Neuronal stem cell (in vitro differentiated cells): Measurements from ENCODE around the gene TOE1.

ENCODE experiments used
- DNase-seq: peaks from one replicate; pipeline ENCODE4 v3.0.0-alpha.2; 2013; ENCODE audit warnings: low spot score
- H2AFZ ChIP-seq: one replicate; pipeline ENCODE4 v1.6.1; 2013; ENCODE audit warnings: mild to moderate bottlenecking, low read length, inconsistent platforms
- H2AK5ac ChIP-seq: 2 replicates; pipeline ENCODE4 v1.6.1; 2013; ENCODE audit warnings: low read depth, mild to moderate bottlenecking, inconsistent platforms, low read length, moderate library complexity, mixed read lengths
- H2BK120ac ChIP-seq: 2 replicates; pipeline ENCODE4 v1.6.1; 2013; ENCODE audit warnings: low read depth, mild to moderate bottlenecking, inconsistent platforms, low read length, moderate library complexity, mixed read lengths
- H2BK12ac ChIP-seq: one replicate; pipeline ENCODE4 v1.6.1; 2013; ENCODE audit warnings: low read length, inconsistent platforms
- H2BK15ac ChIP-seq: 2 replicates; pipeline ENCODE4 v1.6.1; 2013; ENCODE audit warnings: mild to moderate bottlenecking, low read length, inconsistent platforms, mixed read lengths
- H2BK5ac ChIP-seq: one replicate; pipeline ENCODE4 v1.6.1; 2013; ENCODE audit warnings: inconsistent platforms, mild to moderate bottlenecking, low read length, moderate library complexity
- H3K14ac ChIP-seq: one replicate; pipeline ENCODE4 v1.6.1; 2013; ENCODE audit warnings: low read length, inconsistent platforms
- H3K18ac ChIP-seq: 2 replicates; pipeline ENCODE4 v1.6.1; 2013; ENCODE audit warnings: low read length, inconsistent platforms
- H3K23ac ChIP-seq: 2 replicates; pipeline ENCODE4 v1.6.1; 2013; ENCODE audit warnings: low read depth, mild to moderate bottlenecking, mixed read lengths, low read length, inconsistent platforms; ENCODE audit not compliant: poor library complexity
- H3K27ac ChIP-seq: replicated peaks from 3 replicates; pipeline ENCODE4 v1.5.1; 2013; ENCODE audit warnings: low read length, inconsistent platforms
- H3K27me3 ChIP-seq, 3 experiments: 2 replicates each; pipeline ENCODE4 v1.6.1; 2013; ENCODE audit warnings: low read length in 3 of 3, mild to moderate bottlenecking in 2 of 3, inconsistent platforms in 1 of 3, low read depth in 1 of 3, mixed read lengths in 1 of 3, moderate library complexity in 1 of 3; ENCODE audit not compliant: control insufficient read depth in 3 of 3, insufficient read depth in 3 of 3
- H3K36me3 ChIP-seq, 2 donors: replicated peaks in 1 of 2; 2 replicates each; pipeline ENCODE4 v1.6.1; 2013; ENCODE audit warnings: low read length in 2 of 2; ENCODE audit not compliant: control insufficient read depth in 2 of 2, insufficient read depth in 2 of 2
- H3K4ac ChIP-seq: 2 replicates; pipeline ENCODE4 v1.6.1; 2013; ENCODE audit warnings: inconsistent platforms, mild to moderate bottlenecking, low read length, moderate library complexity
- H3K4me1 ChIP-seq, 2 donors: 1 replicate in 1 of 2; 2 replicates in 1 of 2; pipeline ENCODE4 v1.6.1; 2013; ENCODE audit warnings: low read length in 2 of 2, low read depth in 1 of 2; ENCODE audit not compliant: control insufficient read depth in 2 of 2, insufficient read depth in 1 of 2
- H3K4me2 ChIP-seq: one replicate; pipeline ENCODE4 v1.6.1; 2013; ENCODE audit warnings: mild to moderate bottlenecking, low read length, inconsistent platforms; ENCODE audit not compliant: insufficient read depth, poor library complexity, severe bottlenecking
- H3K4me3 ChIP-seq, 2 donors: 2 replicates each; pipeline ENCODE4 v1.5.1; 2013; ENCODE audit warnings: low read length in 2 of 2, mild to moderate bottlenecking in 2 of 2, inconsistent platforms in 1 of 2, moderate library complexity in 1 of 2
- H3K79me1 ChIP-seq: one replicate; pipeline ENCODE4 v1.6.1; 2013; ENCODE audit warnings: low read depth, mild to moderate bottlenecking, inconsistent platforms, low read length, moderate library complexity
- H3K9ac ChIP-seq: one replicate; pipeline ENCODE4 v1.6.1; 2013; ENCODE audit warnings: mild to moderate bottlenecking, low read depth, low read length, inconsistent platforms; ENCODE audit not compliant: poor library complexity
- H3K9me3 ChIP-seq, 2 donors: replicated peaks in 1 of 2; 2 replicates each; pipeline versions ENCODE3 to v1.6.1; 2013; ENCODE audit warnings: low read length in 2 of 2, mild to moderate bottlenecking in 2 of 2, inconsistent platforms in 1 of 2, low read depth in 1 of 2, mixed read lengths in 1 of 2, moderate library complexity in 1 of 2; ENCODE audit not compliant: control insufficient read depth in 2 of 2, insufficient read depth in 1 of 2
- H4K8ac ChIP-seq: one replicate; pipeline ENCODE4 v1.6.1; 2013; ENCODE audit warnings: low read depth, mild to moderate bottlenecking, inconsistent platforms, low read length, moderate library complexity
- H4K91ac ChIP-seq: one replicate; pipeline ENCODE4 v1.6.1; 2013; ENCODE audit warnings: low read length, low read depth, mild to moderate bottlenecking, inconsistent platforms; ENCODE audit not compliant: poor library complexity
- WGBS, 2 donors: extraction: QIAGEN DNeasy Blood & Tissue Kit; methylation state at CpG; one replicate each; pipeline ENCODE4 v1.1.7; 2013; ENCODE audit warnings: missing lambda C conversion rate in 2 of 2, mixed read lengths in 1 of 2; ENCODE audit not compliant: insufficient read length in 2 of 2, insufficient replicate concordance in 1 of 2; ENCODE audit errors: extremely low coverage in 2 of 2; 5-methylcytosine and 5-hydroxymethylcytosine counted together

TOE1 gene

GRCh38 chr1:45364294-45364693, 24.3 kb downstream of the TOE1 start:
- Histone ChIP-seq H3K23ac (no peak overlapping the region), H3K4me3 (no peak overlapping the region), H3K27me3 (peaks cover 0 to 16% (median 0%) of the 10 kb centered on the region in 3 experiments), H3K14ac (no peak overlapping the region), H2AK5ac (no peak overlapping the region), H3K27ac (no peak overlapping the region), H2BK120ac (no peak overlapping the region), H2BK5ac (no peak overlapping the region), H2BK12ac (no peak overlapping the region), H2BK15ac (no peak overlapping the region), H2AFZ (no peak overlapping the region), H3K9ac (no peak overlapping the region), H3K36me3 (no peaks in the 10 kb centered on the region), H3K18ac (no peak overlapping the region), H3K4ac (no peak overlapping the region), H3K9me3 (peaks cover 0 to 3% of the 10 kb centered on the region in 2 donors), H4K8ac (no peak overlapping the region), H3K4me1 (peaks cover 0 to 7% of the 10 kb centered on the region in 2 donors), H4K91ac (no peak overlapping the region), H3K4me2 (no peak overlapping the region), H3K79me1 (no peaks in the 10 kb centered on the region)
- no CpG with 5 or more reads among the region's 2 CpGs for WGBS, 2 donors
- DNase-seq = no peak

GRCh38 chr1:45365051-45365450, 25.1 kb downstream of the TOE1 start:
- Histone ChIP-seq H3K4me1 (peaks cover 0 to 5% of the 10 kb centered on the region in 2 donors), H3K4me2 (no peak overlapping the region), H3K36me3 (no peaks in the 10 kb centered on the region), H3K9me3 (peaks cover 0 to 3% of the 10 kb centered on the region in 2 donors), H3K23ac (no peak overlapping the region), H2BK120ac (no peak overlapping the region), H3K27ac (no peak overlapping the region), H3K14ac (no peak overlapping the region), H2BK15ac (no peak overlapping the region), H3K4ac (no peak overlapping the region), H2BK5ac (no peak overlapping the region), H3K79me1 (no peaks in the 10 kb centered on the region), H3K27me3 (peaks cover 0 to 16% (median 0%) of the 10 kb centered on the region in 3 experiments), H2AFZ (peak overlapping the region; percentile 70), H3K18ac (no peak overlapping the region), H2BK12ac (no peak overlapping the region), H4K91ac (no peak overlapping the region), H3K4me3 (no peak overlapping the region), H4K8ac (no peak overlapping the region), H2AK5ac (no peak overlapping the region), H3K9ac (no peak overlapping the region)
- WGBS, 2 donors = no CpG with 5 or more reads among the region's 6 CpGs
- no peak for DNase-seq

- Histone ChIP-seq H3K27ac (no peak overlapping the region), H3K14ac (no peak overlapping the region), H3K9me3 (no peaks in the 10 kb centered on the region), H3K36me3 (no peaks in the 10 kb centered on the region), H3K4me2 (no peak overlapping the region), H3K4ac (no peak overlapping the region), H3K18ac (no peak overlapping the region), H2BK15ac (no peak overlapping the region), H3K9ac (no peak overlapping the region), H4K8ac (no peak overlapping the region), H3K27me3 (no peaks in the 10 kb centered on the region), H2AFZ (no peak overlapping the region), H3K79me1 (no peaks in the 10 kb centered on the region), H2BK120ac (no peak overlapping the region), H4K91ac (no peak overlapping the region), H3K23ac (no peak overlapping the region), H2AK5ac (no peak overlapping the region), H2BK5ac (no peak overlapping the region), H3K4me3 (no peak overlapping the region), H3K4me1 (no peaks in the 10 kb centered on the region), H2BK12ac (no peak overlapping the region)
- DNase-seq = no peak
Measured at GRCh38 chr1:45370575-45370974, 30.6 kb downstream of the TOE1 start.

- H3K14ac ChIP-seq = no peak overlapping the region
- H3K4me2 ChIP-seq = no peak overlapping the region
- no peak overlapping the region for H2BK12ac ChIP-seq
- H3K79me1 ChIP-seq = no peaks in the 10 kb centered on the region
- no peak overlapping the region for H2BK5ac ChIP-seq
- no peak for DNase-seq
- no peak overlapping the region for H3K23ac ChIP-seq
- no peak overlapping the region for H4K91ac ChIP-seq
- no peak overlapping the region for H3K4me3 ChIP-seq
- H3K18ac ChIP-seq = no peak overlapping the region
- H2BK120ac ChIP-seq = no peak overlapping the region
- H2BK15ac ChIP-seq = no peak overlapping the region
- H3K4me1 ChIP-seq = no peaks in the 10 kb centered on the region
- no peaks in the 10 kb centered on the region for H3K36me3 ChIP-seq
- H3K9me3 ChIP-seq = no peaks in the 10 kb centered on the region
- no peak overlapping the region for H2AK5ac ChIP-seq
- no peak overlapping the region for H3K27ac ChIP-seq
- H4K8ac ChIP-seq = no peak overlapping the region
- no peak overlapping the region for H3K9ac ChIP-seq
- no peaks in the 10 kb centered on the region for H3K27me3 ChIP-seq
- no peak overlapping the region for H2AFZ ChIP-seq
- no peak overlapping the region for H3K4ac ChIP-seq
Measured at GRCh38 chr1:45373573-45373972, 33.6 kb downstream of the TOE1 start.
